ENCODE results near the gene ACTL8. TPM values are rescaled to one million over a fixed set of nuclear protein-coding genes. Genes with fewer than 3 reads are reported as not detected.
A peak's percentile ranks its signal among the peaks of the same experiment; 100 is the strongest.

The ACTL8 gene
- total and polyA plus RNA-seq, 2 donors from 2014 or later = not detected

- TF ChIP-seq CTCF (IDR thresholded peaks at IDR 0.05; ENCODE audit: borderline replicate concordance, extremely low read depth, insufficient read depth) = no peak
- peak in 3 of 5 donors; percentile 41 to 68 (median 47) for DNase-seq
- FAIRE-seq = no peak
- no peaks in the 10 kb centered on the region for H3K27me3 ChIP-seq (ENCODE audit: control insufficient read depth, insufficient read depth, low read length)
- no peaks in the 10 kb centered on the region for H3K36me3 ChIP-seq (ENCODE audit: control insufficient read depth in 2 of 3, insufficient read depth in 3 of 3, low read length in 3 of 3)
- no peak overlapping the region for H3K4me3 ChIP-seq (ENCODE audit: low read length in 3 of 3)
- H3K27ac ChIP-seq (ENCODE audit: low read depth in 2 of 2, low read length in 2 of 2) = no peak overlapping the region
- intact Hi-C loops (cut with DNase I) = no loop called here
- peaks cover 0 to 3% (median 2%) of the 10 kb centered on the region in 3 donors for H3K9me3 ChIP-seq (ENCODE audit: control insufficient read depth in 2 of 3, insufficient read depth in 1 of 3, low read length in 3 of 3)
- H3K4me1 ChIP-seq (ENCODE audit: control insufficient read depth in 2 of 3, insufficient read depth in 2 of 3, low read depth in 1 of 3, low read length in 3 of 3) = no peaks in the 10 kb centered on the region
- no peak overlapping the region for H3K9ac ChIP-seq (ENCODE audit: low read length in 3 of 3)
These were observed 50.9 kb downstream of the ACTL8 start for GRCh38 chr1:17805869-17806684.

GRCh38 chr1:17808816-17809215 lies 53.7 kb downstream of the ACTL8 start:
- H3K27ac ChIP-seq (ENCODE audit: low read depth in 2 of 2, low read length in 2 of 2) = no peak overlapping the region
- intact Hi-C loops (cut with DNase I) = no loop called here
- no peak for TF ChIP-seq CTCF (IDR thresholded peaks at IDR 0.05; ENCODE audit: borderline replicate concordance, extremely low read depth, insufficient read depth)
- H3K27me3 ChIP-seq (ENCODE audit: control insufficient read depth, insufficient read depth, low read length) = no peaks in the 10 kb centered on the region
- FAIRE-seq (no peak), DNase-seq (no peak)
- H3K9me3 ChIP-seq (ENCODE audit: control insufficient read depth in 2 of 3, insufficient read depth in 1 of 3, low read length in 3 of 3) = peaks cover 0 to 3% (median 3%) of the 10 kb centered on the region in 3 donors
- H3K36me3 ChIP-seq (ENCODE audit: control insufficient read depth in 2 of 3, insufficient read depth in 3 of 3, low read length in 3 of 3) = no peaks in the 10 kb centered on the region
- H3K9ac ChIP-seq (ENCODE audit: low read length in 3 of 3) = no peak overlapping the region
- no peak overlapping the region for H3K4me3 ChIP-seq (ENCODE audit: low read length in 3 of 3)
- H3K4me1 ChIP-seq (ENCODE audit: control insufficient read depth in 2 of 3, insufficient read depth in 2 of 3, low read depth in 1 of 3, low read length in 3 of 3) = no peaks in the 10 kb centered on the region

GRCh38 chr1:17810668-17811067 lies 55.5 kb downstream of the ACTL8 start:
- TF ChIP-seq CTCF (IDR thresholded peaks at IDR 0.05; ENCODE audit: borderline replicate concordance, extremely low read depth, insufficient read depth) = no peak
- intact Hi-C loops (cut with DNase I) = no loop called here
- no peak overlapping the region for H3K27ac ChIP-seq (ENCODE audit: low read depth in 2 of 2, low read length in 2 of 2)
- H3K36me3 ChIP-seq (ENCODE audit: control insufficient read depth in 2 of 3, insufficient read depth in 3 of 3, low read length in 3 of 3) = no peaks in the 10 kb centered on the region
- no peak overlapping the region for H3K4me3 ChIP-seq (ENCODE audit: low read length in 3 of 3)
- no peak for FAIRE-seq
- no peaks in the 10 kb centered on the region for H3K27me3 ChIP-seq (ENCODE audit: control insufficient read depth, insufficient read depth, low read length)
- peaks cover 0 to 3% (median 3%) of the 10 kb centered on the region in 3 donors for H3K9me3 ChIP-seq (ENCODE audit: control insufficient read depth in 2 of 3, insufficient read depth in 1 of 3, low read length in 3 of 3)
- no peak overlapping the region for H3K9ac ChIP-seq (ENCODE audit: low read length in 3 of 3)
- no peaks in the 10 kb centered on the region for H3K4me1 ChIP-seq (ENCODE audit: control insufficient read depth in 2 of 3, insufficient read depth in 2 of 3, low read depth in 1 of 3, low read length in 3 of 3)
- no peak for DNase-seq

All from kidney (tissue), 14 donors.